Transverse colon (tissue), 4 donors: ENCODE data around the gene PLB1.

ENCODE experiments used
- POLR2A ChIP-seq: fragments of 450-650 bp; IDR thresholded peaks from one replicate; pipeline ENCODE4 v1.6.1; 2016; ENCODE audit warnings: antibody characterized with exemption, mild to moderate bottlenecking, moderate library complexity
- POLR2AphosphoS5 ChIP-seq, 3 donors: sonication (generic); formaldehyde crosslinking; IDR thresholded peaks; one replicate each; pipeline ENCODE4 v1.6.1; 2016; ENCODE audit warnings: antibody characterized with exemption in 3 of 3
- TF ChIP-seq, protein P1 (sequence below), 5 experiments: fragments of 200-600 bp in 3 of 5; fragments of 450-650 bp in 2 of 5; sonication (generic) in 3 of 5; IDR thresholded peaks; 1 replicate in 2 of 5; 2 replicates in 3 of 5; pipeline ENCODE4 v1.5.1; 2016 to 2017; ENCODE audit warnings: antibody characterized with exemption in 5 of 5, inconsistent platforms in 3 of 5, mild to moderate bottlenecking in 2 of 5, moderate library complexity in 1 of 5

GRCh38 chr2:28513097-28513496 is 17.2 kb downstream of the PLB1 start:
- no peak for TF ChIP-seq POLR2A
- TF ChIP-seq, protein P1, sequence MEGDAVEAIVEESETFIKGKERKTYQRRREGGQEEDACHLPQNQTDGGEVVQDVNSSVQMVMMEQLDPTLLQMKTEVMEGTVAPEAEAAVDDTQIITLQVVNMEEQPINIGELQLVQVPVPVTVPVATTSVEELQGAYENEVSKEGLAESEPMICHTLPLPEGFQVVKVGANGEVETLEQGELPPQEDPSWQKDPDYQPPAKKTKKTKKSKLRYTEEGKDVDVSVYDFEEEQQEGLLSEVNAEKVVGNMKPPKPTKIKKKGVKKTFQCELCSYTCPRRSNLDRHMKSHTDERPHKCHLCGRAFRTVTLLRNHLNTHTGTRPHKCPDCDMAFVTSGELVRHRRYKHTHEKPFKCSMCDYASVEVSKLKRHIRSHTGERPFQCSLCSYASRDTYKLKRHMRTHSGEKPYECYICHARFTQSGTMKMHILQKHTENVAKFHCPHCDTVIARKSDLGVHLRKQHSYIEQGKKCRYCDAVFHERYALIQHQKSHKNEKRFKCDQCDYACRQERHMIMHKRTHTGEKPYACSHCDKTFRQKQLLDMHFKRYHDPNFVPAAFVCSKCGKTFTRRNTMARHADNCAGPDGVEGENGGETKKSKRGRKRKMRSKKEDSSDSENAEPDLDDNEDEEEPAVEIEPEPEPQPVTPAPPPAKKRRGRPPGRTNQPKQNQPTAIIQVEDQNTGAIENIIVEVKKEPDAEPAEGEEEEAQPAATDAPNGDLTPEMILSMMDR (IDR thresholded peaks at IDR 0.05) = no peak
- TF ChIP-seq POLR2AphosphoS5 (IDR thresholded peaks at IDR 0.05) = no peak
